Measurements from ENCODE around the gene C2CD5. TPM values are rescaled to one million over a fixed set of nuclear protein-coding genes. Genes with fewer than 3 reads are reported as not detected.

Gene C2CD5
- total and polyA plus RNA-seq, 4 donors: 13.4 to 81.2 (median 24.6) TPM

- 95 to 99% methylated on average over 3 of the region's 3 CpGs for WGBS, 2 donors
- Histone ChIP-seq H3K36me3 (ENCODE audit: control insufficient read depth in 4 of 4, insufficient read depth in 4 of 4, low read length in 4 of 4) (peaks cover 1 to 37% (median 23%) of the 10 kb centered on the region in 4 donors), H3K27me3 (ENCODE audit: control insufficient read depth in 3 of 3, insufficient read depth in 3 of 3, low read length in 2 of 3) (no peaks in the 10 kb centered on the region), H3K9ac (ENCODE audit: insufficient read depth in 1 of 2, low read length in 2 of 2) (no peak overlapping the region), H3K27ac (ENCODE audit: low read depth in 1 of 2, low read length in 1 of 2) (no peak overlapping the region), H3K4me3 (no peak overlapping the region), H3K4me1 (ENCODE audit: control insufficient read depth in 5 of 5, insufficient read depth in 5 of 5, low read length in 5 of 5) (no peaks in the 10 kb centered on the region), H3K9me3 (ENCODE audit: control insufficient read depth in 4 of 4, insufficient read depth in 3 of 4, low read length in 3 of 4) (peaks cover 0 to 3% (median 0%) of the 10 kb centered on the region in 4 donors)
- TF ChIP-seq CTCF (IDR thresholded peaks at IDR 0.05; ENCODE audit: control extremely low read depth, extremely low read depth): no peak
- no peak for DNase-seq
- no peak for ATAC-seq (ENCODE audit: insufficient read depth, low FRiP score)
These were observed 17.5 kb downstream of the C2CD5 start for GRCh38 chr12:22526836-22527235.

GRCh38 chr12:22525426-22525825, 18.9 kb downstream of the C2CD5 start:
- WGBS, 2 donors: 67 to 69% methylated on average over 2 of the region's 2 CpGs
- Histone ChIP-seq H3K9ac (ENCODE audit: insufficient read depth in 1 of 2, low read length in 2 of 2) (no peak overlapping the region), H3K9me3 (ENCODE audit: control insufficient read depth in 4 of 4, insufficient read depth in 3 of 4, low read length in 3 of 4) (no peaks in the 10 kb centered on the region), H3K36me3 (ENCODE audit: control insufficient read depth in 4 of 4, insufficient read depth in 4 of 4, low read length in 4 of 4) (peaks cover 1 to 29% (median 18%) of the 10 kb centered on the region in 4 donors), H3K4me1 (ENCODE audit: control insufficient read depth in 5 of 5, insufficient read depth in 5 of 5, low read length in 5 of 5) (no peaks in the 10 kb centered on the region), H3K27me3 (ENCODE audit: control insufficient read depth in 3 of 3, insufficient read depth in 3 of 3, low read length in 2 of 3) (no peaks in the 10 kb centered on the region), H3K27ac (ENCODE audit: low read depth in 1 of 2, low read length in 1 of 2) (no peak overlapping the region), H3K4me3 (no peak overlapping the region)
- no peak for ATAC-seq (ENCODE audit: insufficient read depth, low FRiP score)
- no peak for TF ChIP-seq CTCF (IDR thresholded peaks at IDR 0.05; ENCODE audit: control extremely low read depth, extremely low read depth)
- DNase-seq: no peak

GRCh38 chr12:22518998-22519397, 25.3 kb downstream of the C2CD5 start:
- TF ChIP-seq CTCF (IDR thresholded peaks at IDR 0.05; ENCODE audit: control extremely low read depth, extremely low read depth): no peak
- Histone ChIP-seq H3K9ac (ENCODE audit: insufficient read depth in 1 of 2, low read length in 2 of 2) (no peak overlapping the region), H3K4me3 (no peak overlapping the region), H3K27ac (ENCODE audit: low read depth in 1 of 2, low read length in 1 of 2) (no peak overlapping the region), H3K36me3 (ENCODE audit: control insufficient read depth in 4 of 4, insufficient read depth in 4 of 4, low read length in 4 of 4) (peaks cover 3 to 17% (median 13%) of the 10 kb centered on the region in 4 donors), H3K4me1 (ENCODE audit: control insufficient read depth in 5 of 5, insufficient read depth in 5 of 5, low read length in 5 of 5) (peaks cover 0 to 2% (median 0%) of the 10 kb centered on the region in 5 donors), H3K9me3 (ENCODE audit: control insufficient read depth in 4 of 4, insufficient read depth in 3 of 4, low read length in 3 of 4) (no peaks in the 10 kb centered on the region), H3K27me3 (ENCODE audit: control insufficient read depth in 3 of 3, insufficient read depth in 3 of 3, low read length in 2 of 3) (no peaks in the 10 kb centered on the region)
- DNase-seq (no peak), ATAC-seq (ENCODE audit: insufficient read depth, low FRiP score) (no peak)
- 92 to 96% methylated on average over 6 of the region's 6 CpGs for WGBS, 2 donors
